OCI-LY1 (cell line): Measurements from ENCODE around the gene CPNE8.

Source experiments
- H2AFZ ChIP-seq: fragments of 200-600 bp; sonication (generic), shearing (Covaris generic); 2 replicates; pipeline ENCODE4 v1.6.0; 2014; ENCODE audit warnings: antibody characterized with exemption, mild to moderate bottlenecking, low read length
- H3F3A ChIP-seq: fragments of 200-600 bp; sonication (generic), shearing (Covaris generic); 2 replicates; pipeline ENCODE4 v1.6.0; 2014; ENCODE audit warnings: mild to moderate bottlenecking, antibody characterized with exemption, low read length, moderate library complexity; ENCODE audit not compliant: insufficient read depth
- H3K27ac ChIP-seq: fragments of 200-600 bp; sonication (generic); 2 replicates; pipeline ENCODE4 v1.5.1; 2014; ENCODE audit warnings: low read length, mixed run types, mild to moderate bottlenecking, low read depth; ENCODE audit not compliant: poor library complexity, severe bottlenecking
- H3K27me3 ChIP-seq: fragments of 200-600 bp; sonication (generic); 2 replicates; pipeline ENCODE4 v1.6.0; 2014; ENCODE audit warnings: antibody characterized with exemption, mild to moderate bottlenecking, low read length, moderate library complexity; ENCODE audit not compliant: insufficient read depth
- H3K36me3 ChIP-seq: fragments of 200-600 bp; sonication (generic); 2 replicates; pipeline ENCODE4 v1.6.1; 2014; ENCODE audit warnings: mild to moderate bottlenecking, antibody characterized with exemption, low read length, moderate library complexity, mixed read lengths; ENCODE audit not compliant: insufficient read depth
- H3K4me1 ChIP-seq: fragments of 200-600 bp; sonication (generic); 2 replicates; pipeline ENCODE4 v1.5.1; 2014; ENCODE audit warnings: mild to moderate bottlenecking, low read length, moderate library complexity; ENCODE audit not compliant: insufficient read depth, severe bottlenecking
- H3K4me2 ChIP-seq: fragments of 200-600 bp; sonication (generic), shearing (Covaris generic); 2 replicates; pipeline ENCODE4 v1.6.1; 2014; ENCODE audit warnings: low read length
- H3K4me3 ChIP-seq: fragments of 200-600 bp; sonication (generic); 2 replicates; pipeline ENCODE4 v1.5.1; 2014; ENCODE audit warnings: low read length, low read depth, mild to moderate bottlenecking, mixed read lengths; ENCODE audit not compliant: poor library complexity, severe bottlenecking
- H3K79me2 ChIP-seq: fragments of 200-600 bp; shearing (Covaris generic); 2 replicates; pipeline ENCODE4 v1.6.1; 2016; ENCODE audit warnings: mixed run types, low read length, mixed read lengths; ENCODE audit not compliant: insufficient read depth
- H3K9ac ChIP-seq: fragments of 200-600 bp; sonication (generic), shearing (Covaris generic); 2 replicates; pipeline ENCODE4 v1.6.1; 2014; ENCODE audit warnings: mild to moderate bottlenecking, low read length, mixed read lengths
- H3K9me2 ChIP-seq: fragments of 200-600 bp; sonication (generic), shearing (Covaris generic); 2 replicates; pipeline ENCODE4 v1.6.1; 2014; ENCODE audit warnings: low read depth, mild to moderate bottlenecking, low read length, mixed read lengths
- H3K9me3 ChIP-seq: fragments of 200-600 bp; shearing (Covaris generic); 2 replicates; pipeline ENCODE4 v1.6.1; 2014; ENCODE audit warnings: low read length, mixed read lengths
- H4K20me1 ChIP-seq: fragments of 200-600 bp; sonication (generic), shearing (Covaris generic); 2 replicates; pipeline ENCODE4 v1.6.0; 2016; ENCODE audit warnings: mild to moderate bottlenecking, low read length; ENCODE audit not compliant: insufficient read depth
- CTCF ChIP-seq: fragments of 200-600 bp; sonication (generic), shearing (Covaris generic); IDR thresholded peaks from 2 replicates; pipeline ENCODE4 v1.5.1; 2017; ENCODE audit warnings: mild to moderate bottlenecking, antibody characterized with exemption, low read length, moderate library complexity, mixed read lengths
- EZH2 ChIP-seq: fragments of 200-600 bp; sonication (generic), shearing (Covaris generic); IDR thresholded peaks from 2 replicates; pipeline ENCODE4 v1.8.0; 2017; ENCODE audit warnings: borderline replicate concordance, mixed run types, mild to moderate bottlenecking, antibody characterized with exemption, low read length, moderate library complexity, mixed read lengths

CPNE8 gene

GRCh38 chr12:38892087-38892786, 13.2 kb downstream of the CPNE8 start:
- H3K79me2 ChIP-seq, result no peaks in the 10 kb centered on the region
- no peaks in the 10 kb centered on the region for H3K9me2 ChIP-seq
- H3F3A ChIP-seq, result no peaks in the 10 kb centered on the region
- no peaks in the 10 kb centered on the region for H3K36me3 ChIP-seq
- no peaks in the 10 kb centered on the region for H3K9me3 ChIP-seq
- H3K4me1 ChIP-seq, result no peaks in the 10 kb centered on the region
- no peaks in the 10 kb centered on the region for H4K20me1 ChIP-seq
- no peak overlapping the region for H3K4me2 ChIP-seq
- TF ChIP-seq EZH2 (no peak), CTCF (no peak)
- H3K27me3 ChIP-seq, result no peaks in the 10 kb centered on the region
- no peak overlapping the region for H3K27ac ChIP-seq
- no peak overlapping the region for H3K9ac ChIP-seq
- H2AFZ ChIP-seq, result no peak overlapping the region
- H3K4me3 ChIP-seq, result no peak overlapping the region

GRCh38 chr12:38890102-38890855, 15.1 kb downstream of the CPNE8 start:
- Histone ChIP-seq H3K9me2 (no peaks in the 10 kb centered on the region), H3K79me2 (no peaks in the 10 kb centered on the region), H3K4me1 (no peaks in the 10 kb centered on the region), H3K4me3 (no peak overlapping the region), H3F3A (no peaks in the 10 kb centered on the region), H2AFZ (no peak overlapping the region), H3K27ac (no peak overlapping the region), H4K20me1 (no peaks in the 10 kb centered on the region), H3K4me2 (no peak overlapping the region), H3K36me3 (no peaks in the 10 kb centered on the region), H3K9me3 (no peaks in the 10 kb centered on the region), H3K9ac (no peak overlapping the region), H3K27me3 (no peaks in the 10 kb centered on the region)
- TF ChIP-seq CTCF, result no peak
- TF ChIP-seq EZH2, result no peak

DNA sequence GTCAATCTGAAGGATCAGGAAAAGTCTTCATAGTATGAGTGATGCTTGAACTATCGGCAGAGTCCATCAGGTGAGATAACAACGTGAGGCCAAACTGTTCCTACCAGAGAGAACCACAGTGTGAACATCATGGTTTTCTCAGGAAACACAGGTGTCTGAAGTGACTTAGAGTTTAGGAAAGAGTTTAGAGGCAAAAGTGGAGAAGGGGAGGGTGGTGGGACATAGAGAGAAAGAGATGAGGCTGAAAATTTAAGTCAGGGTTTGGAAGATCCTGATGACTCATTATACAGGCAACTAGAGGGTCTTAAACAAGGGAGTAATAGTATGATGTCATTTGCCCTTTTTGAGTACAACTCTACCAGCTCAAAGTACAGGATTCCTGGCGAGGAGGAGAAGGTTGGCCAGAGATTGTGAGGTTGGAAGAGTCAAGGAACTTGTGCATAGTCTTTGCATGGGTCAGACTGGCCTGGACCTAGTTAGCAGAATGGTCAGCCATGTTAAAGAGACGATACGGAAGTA, 16.0 kb downstream of the CPNE8 start:
- H3K4me3 ChIP-seq, result no peak overlapping the region
- H3K27ac ChIP-seq, result no peak overlapping the region
- H3F3A ChIP-seq, result no peaks in the 10 kb centered on the region
- no peaks in the 10 kb centered on the region for H4K20me1 ChIP-seq
- no peaks in the 10 kb centered on the region for H3K9me2 ChIP-seq
- H3K9me3 ChIP-seq, result no peaks in the 10 kb centered on the region
- H3K27me3 ChIP-seq, result no peaks in the 10 kb centered on the region
- H3K9ac ChIP-seq, result no peak overlapping the region
- H3K4me2 ChIP-seq, result no peak overlapping the region
- no peaks in the 10 kb centered on the region for H3K4me1 ChIP-seq
- no peaks in the 10 kb centered on the region for H3K79me2 ChIP-seq
- TF ChIP-seq EZH2 (no peak), CTCF (no peak)
- no peaks in the 10 kb centered on the region for H3K36me3 ChIP-seq
- no peak overlapping the region for H2AFZ ChIP-seq
